Measurements from ENCODE around the gene TBC1D22A. TPM values are rescaled to one million over a fixed set of nuclear protein-coding genes. Genes with fewer than 3 reads are reported as not detected.

The TBC1D22A gene
- total RNA-seq, 2 experiments from 2014 or later, result 33.2 to 34.9 TPM

- Mint-ChIP-seq H3K36me3 (peaks cover 8% of the 10 kb centered on the region), H3K4me3 (no peak overlapping the region), H3K4me1 (ENCODE audit: low read depth) (peaks cover 15% of the 10 kb centered on the region), H3K27ac (no peak overlapping the region), H3K27me3 (no peaks in the 10 kb centered on the region), H3K9me3 (no peaks in the 10 kb centered on the region)
- DNase-seq, result no peak
- CTCF ChIA-PET, result interaction anchor here (1.0 kb wide), 1 partner anchor 217 kb away, joined by 3 read pairs; no protein-coding TSS in a partner anchor
- POLR2A ChIA-PET, result no interaction called here
- intact Hi-C loops (cut with micrococcal nuclease), result no loop called here
Measured at GRCh38 chr22:46996595-46997310, 234.3 kb downstream of the TBC1D22A start.

DNA sequence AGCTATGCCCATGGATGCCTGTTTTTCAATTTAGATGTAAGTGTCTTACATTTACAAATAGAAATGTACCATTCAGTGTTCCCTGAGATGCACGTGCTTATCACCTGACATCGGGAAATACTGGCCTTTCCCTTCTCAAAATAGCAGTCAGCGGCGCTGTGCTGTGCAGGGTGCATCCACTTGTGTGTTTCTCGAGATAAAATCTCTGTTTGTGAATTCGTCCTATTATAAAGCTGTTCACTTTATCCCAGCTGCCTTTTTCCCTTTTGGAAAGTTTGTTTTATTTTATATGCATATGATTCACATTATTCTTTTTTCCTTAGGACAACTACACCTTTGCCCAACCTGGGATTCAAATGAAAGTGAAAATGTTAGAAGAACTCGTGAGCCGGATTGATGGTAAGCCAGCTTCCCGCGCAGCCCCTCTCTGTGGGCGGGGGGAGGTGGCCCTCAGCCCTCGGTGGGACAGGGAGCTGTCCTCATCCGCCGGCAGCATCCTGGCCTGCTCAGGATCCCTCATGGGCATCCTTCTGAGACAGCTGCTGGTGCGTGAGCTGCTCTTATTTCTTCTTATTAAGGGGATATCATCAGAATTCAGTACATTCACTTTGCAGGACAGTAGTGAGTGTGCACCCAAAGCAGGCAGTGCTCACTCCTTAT, 235.0 kb downstream of the TBC1D22A start:
- ChIA-PET CTCF (interaction anchor here (1.0 kb wide), 1 partner anchor 216 kb away, joined by 3 read pairs; no protein-coding TSS in a partner anchor), POLR2A (no interaction called here)
- DNase-seq, result no peak
- Mint-ChIP-seq H3K4me1 (ENCODE audit: low read depth) (peaks cover 18% of the 10 kb centered on the region), H3K9me3 (no peaks in the 10 kb centered on the region), H3K27ac (no peak overlapping the region), H3K4me3 (no peak overlapping the region), H3K27me3 (no peaks in the 10 kb centered on the region), H3K36me3 (peaks cover 8% of the 10 kb centered on the region)
- intact Hi-C loops (cut with micrococcal nuclease), result no loop called here

- Mint-ChIP-seq H3K36me3 (peaks cover 8% of the 10 kb centered on the region), H3K27ac (no peak overlapping the region), H3K4me3 (no peak overlapping the region), H3K4me1 (ENCODE audit: low read depth) (peaks cover 18% of the 10 kb centered on the region), H3K27me3 (no peaks in the 10 kb centered on the region), H3K9me3 (no peaks in the 10 kb centered on the region)
- intact Hi-C loops (cut with micrococcal nuclease), result no loop called here
- DNase-seq, result no peak
- POLR2A ChIA-PET, result no interaction called here
- CTCF ChIA-PET, result no interaction called here
Measured at GRCh38 chr22:46998331-46998730, 235.9 kb downstream of the TBC1D22A start.

- Mint-ChIP-seq H3K27me3 (no peaks in the 10 kb centered on the region), H3K36me3 (peaks cover 8% of the 10 kb centered on the region), H3K4me1 (ENCODE audit: low read depth) (peaks cover 18% of the 10 kb centered on the region), H3K4me3 (no peak overlapping the region), H3K9me3 (no peaks in the 10 kb centered on the region), H3K27ac (peak overlapping the region; percentile 57)
- intact Hi-C loops (cut with micrococcal nuclease), result loop anchor here (2.0 to 10.0 kb wide), 2 partner anchors 23 to 95 kb away; no protein-coding TSS in a partner anchor
- CTCF ChIA-PET, result interaction anchor here (0.8 kb wide), 1 partner anchor 86 kb away, joined by 4 read pairs; no protein-coding TSS in a partner anchor
- POLR2A ChIA-PET, result no interaction called here
- DNase-seq, result peak; percentile 22
Measured at GRCh38 chr22:47000256-47000655, 237.8 kb downstream of the TBC1D22A start.

DNA sequence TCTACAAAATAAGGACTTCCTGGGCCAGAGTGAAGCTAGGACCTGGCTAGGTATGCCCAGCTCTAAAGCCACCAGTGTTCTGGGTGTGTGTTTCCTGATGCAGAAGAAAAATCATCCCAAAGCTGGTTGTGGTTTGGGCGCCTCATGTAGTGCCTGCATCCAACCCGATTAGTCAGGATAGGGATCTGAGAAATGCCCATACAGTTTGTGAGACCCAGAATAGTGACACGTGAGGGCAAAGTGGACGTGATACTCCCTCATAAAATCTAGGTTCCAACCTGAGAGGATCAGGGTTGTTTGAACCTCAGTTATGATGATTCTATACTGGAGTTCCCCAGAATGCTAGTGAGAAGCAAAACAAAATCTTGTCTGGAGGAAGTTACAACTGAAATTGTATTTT, 238.4 kb downstream of the TBC1D22A start:
- peaks cover 8% of the 10 kb centered on the region for H3K36me3 Mint-ChIP-seq
- H3K4me3 Mint-ChIP-seq, result no peak overlapping the region
- no peak for DNase-seq
- ChIA-PET POLR2A (no interaction called here), CTCF (interaction anchor here (0.8 kb wide), 1 partner anchor 86 kb away, joined by 4 read pairs; no protein-coding TSS in a partner anchor)
- H3K9me3 Mint-ChIP-seq, result no peaks in the 10 kb centered on the region
- intact Hi-C loops (cut with micrococcal nuclease), result loop anchor here (2.0 to 10.0 kb wide), 2 partner anchors 22 to 94 kb away; no protein-coding TSS in a partner anchor
- peak overlapping the region; percentile 29 for H3K27ac Mint-ChIP-seq
- H3K4me1 Mint-ChIP-seq (ENCODE audit: low read depth), result peaks cover 18% of the 10 kb centered on the region
- H3K27me3 Mint-ChIP-seq, result no peaks in the 10 kb centered on the region

DNA sequence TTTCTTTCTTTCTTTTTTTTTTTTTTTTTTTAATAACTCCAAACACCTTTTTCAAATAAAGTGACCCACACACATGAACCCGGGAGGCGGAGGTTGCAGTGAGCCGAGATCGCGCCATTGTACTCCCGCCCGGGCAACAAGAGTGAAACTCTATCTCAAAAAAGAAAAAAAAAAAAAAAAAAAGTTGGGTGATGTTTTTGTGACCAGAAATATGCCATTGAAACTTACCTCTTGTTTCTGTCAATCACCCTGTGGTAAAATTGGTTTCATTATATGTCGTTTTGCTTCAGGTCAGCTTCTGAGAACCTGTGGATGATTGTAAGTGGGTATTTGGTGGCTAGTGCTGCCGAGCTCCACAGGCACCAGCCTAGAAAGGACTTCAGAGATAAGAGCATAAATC, 238.8 kb downstream of the TBC1D22A start:
- no peaks in the 10 kb centered on the region for H3K27me3 Mint-ChIP-seq
- peaks cover 8% of the 10 kb centered on the region for H3K36me3 Mint-ChIP-seq
- H3K4me1 Mint-ChIP-seq (ENCODE audit: low read depth), result peaks cover 18% of the 10 kb centered on the region
- CTCF ChIA-PET, result interaction anchor here (0.8 kb wide), 1 partner anchor 85 kb away, joined by 4 read pairs; no protein-coding TSS in a partner anchor
- peak; percentile 21 for DNase-seq
- H3K9me3 Mint-ChIP-seq, result no peaks in the 10 kb centered on the region
- H3K27ac Mint-ChIP-seq, result no peak overlapping the region
- POLR2A ChIA-PET, result no interaction called here
- intact Hi-C loops (cut with micrococcal nuclease), result loop anchor here (2.0 to 10.0 kb wide), 2 partner anchors 22 to 94 kb away; no protein-coding TSS in a partner anchor
- no peak overlapping the region for H3K4me3 Mint-ChIP-seq

- Mint-ChIP-seq H3K4me3 (no peak overlapping the region), H3K27ac (no peak overlapping the region), H3K36me3 (peaks cover 13% of the 10 kb centered on the region), H3K27me3 (no peaks in the 10 kb centered on the region), H3K4me1 (ENCODE audit: low read depth) (peaks cover 18% of the 10 kb centered on the region), H3K9me3 (no peaks in the 10 kb centered on the region)
- no peak for DNase-seq
- intact Hi-C loops (cut with micrococcal nuclease), result loop anchor here (10.0 kb wide), 1 partner anchor 92 kb away; no protein-coding TSS in a partner anchor
- ChIA-PET CTCF (no interaction called here), POLR2A (no interaction called here)
Measured at GRCh38 chr22:47002692-47003091, 240.2 kb downstream of the TBC1D22A start.

DNA sequence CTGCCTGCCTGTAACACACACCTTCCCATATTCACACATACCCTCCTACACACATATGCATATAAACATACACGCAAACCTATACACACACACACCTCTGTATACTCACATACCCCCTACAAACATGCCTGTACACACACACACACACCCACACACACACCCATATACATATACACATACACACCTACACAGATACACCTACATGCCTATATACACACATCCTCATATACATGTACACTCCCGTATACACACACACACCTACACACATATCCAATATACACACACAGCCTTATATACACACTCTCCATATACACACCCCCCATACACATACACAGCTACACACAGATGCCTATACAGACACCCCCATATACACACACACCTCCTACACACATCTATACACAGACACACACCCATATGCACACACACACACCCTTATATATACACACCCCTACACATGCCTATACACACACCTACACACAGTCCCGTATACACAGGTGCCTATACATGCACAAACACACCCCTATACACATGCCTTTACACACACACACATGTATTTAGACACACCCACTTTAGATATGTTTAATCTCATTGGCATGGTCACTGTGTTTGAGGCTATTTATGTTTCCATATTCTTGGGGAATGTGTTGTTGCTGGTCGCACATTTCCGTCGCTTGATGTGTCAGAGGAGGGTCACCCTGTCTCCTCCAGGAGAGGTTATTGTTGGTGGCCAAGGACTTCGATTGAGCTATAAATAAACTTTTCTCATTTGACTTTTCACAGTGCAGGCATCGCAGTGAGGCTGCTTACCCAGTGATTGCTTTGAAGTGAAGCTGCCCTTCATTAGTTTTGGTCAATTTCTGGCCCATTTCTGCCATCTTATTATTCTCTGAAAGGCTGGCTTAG, 243.3 kb downstream of the TBC1D22A start:
- Mint-ChIP-seq H3K27ac (no peak overlapping the region), H3K9me3 (no peaks in the 10 kb centered on the region), H3K4me1 (ENCODE audit: low read depth) (peaks cover 5% of the 10 kb centered on the region), H3K4me3 (no peak overlapping the region), H3K36me3 (peaks cover 7% of the 10 kb centered on the region), H3K27me3 (no peaks in the 10 kb centered on the region)
- intact Hi-C loops (cut with micrococcal nuclease), result loop anchor here (10.0 kb wide), 1 partner anchor 89 kb away; no protein-coding TSS in a partner anchor
- ChIA-PET POLR2A (interaction anchor here (0.5 kb wide), 1 partner anchor 283 kb away, joined by 4 read pairs; no protein-coding TSS in a partner anchor), CTCF (no interaction called here)
- no peak for DNase-seq

GRCh38 chr22:47006433-47006832, 244.0 kb downstream of the TBC1D22A start:
- Mint-ChIP-seq H3K27me3 (no peaks in the 10 kb centered on the region), H3K27ac (no peak overlapping the region), H3K36me3 (peaks cover 7% of the 10 kb centered on the region), H3K4me1 (ENCODE audit: low read depth) (peaks cover 2% of the 10 kb centered on the region), H3K4me3 (no peak overlapping the region), H3K9me3 (no peaks in the 10 kb centered on the region)
- ChIA-PET POLR2A (no interaction called here), CTCF (no interaction called here)
- no peak for DNase-seq
- intact Hi-C loops (cut with micrococcal nuclease), result loop anchor here (10.0 kb wide), 1 partner anchor 88 kb away; no protein-coding TSS in a partner anchor

DNA sequence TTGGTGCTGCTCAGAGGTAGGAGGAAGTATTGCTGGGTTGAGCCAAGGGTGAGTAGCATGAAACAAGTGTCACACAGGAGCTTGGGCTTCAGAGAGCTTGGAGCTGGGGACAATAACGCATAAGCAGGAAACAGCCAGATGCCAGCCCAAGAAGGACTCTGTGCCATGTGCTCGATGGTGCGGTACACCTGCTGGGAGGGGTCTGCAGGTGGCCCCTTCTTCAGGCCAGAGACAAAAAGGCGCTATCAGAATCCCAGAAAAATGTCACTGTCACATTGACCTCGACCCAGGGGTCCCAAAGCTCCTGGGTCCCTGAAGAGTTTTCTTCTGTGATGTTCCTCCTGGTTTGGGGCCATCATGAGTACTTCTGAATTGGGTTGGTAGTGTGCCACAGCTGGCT, 244.4 kb downstream of the TBC1D22A start:
- Mint-ChIP-seq H3K4me3 (no peak overlapping the region), H3K4me1 (ENCODE audit: low read depth) (peaks cover 2% of the 10 kb centered on the region), H3K9me3 (no peaks in the 10 kb centered on the region), H3K27me3 (no peaks in the 10 kb centered on the region), H3K36me3 (peaks cover 7% of the 10 kb centered on the region), H3K27ac (no peak overlapping the region)
- DNase-seq, result no peak
- ChIA-PET POLR2A (no interaction called here), CTCF (no interaction called here)
- intact Hi-C loops (cut with micrococcal nuclease), result loop anchor here (10.0 kb wide), 1 partner anchor 88 kb away; no protein-coding TSS in a partner anchor

DNA sequence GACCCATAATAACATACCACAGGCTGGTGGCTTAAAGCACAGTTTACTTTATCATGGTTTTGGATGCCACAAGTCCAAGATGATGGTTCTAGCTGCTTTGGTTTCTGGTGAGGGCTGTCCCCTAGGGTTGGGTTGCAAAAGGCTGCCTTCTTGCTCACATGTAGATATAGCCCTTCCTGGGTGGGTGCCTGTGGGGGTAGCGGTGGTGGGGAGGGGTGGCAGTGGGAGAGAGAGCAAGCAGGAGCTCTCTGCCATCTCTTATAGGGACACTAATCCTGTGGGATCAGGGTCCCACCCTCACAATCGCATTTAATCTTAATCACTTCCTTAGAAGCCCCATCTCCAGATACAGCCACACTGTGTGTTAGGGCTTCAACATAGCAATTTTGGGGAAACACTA, 245.0 kb downstream of the TBC1D22A start:
- Mint-ChIP-seq H3K4me1 (ENCODE audit: low read depth) (no peaks in the 10 kb centered on the region), H3K36me3 (peaks cover 7% of the 10 kb centered on the region), H3K4me3 (no peak overlapping the region), H3K27ac (no peak overlapping the region), H3K27me3 (no peaks in the 10 kb centered on the region), H3K9me3 (no peaks in the 10 kb centered on the region)
- ChIA-PET CTCF (no interaction called here), POLR2A (no interaction called here)
- intact Hi-C loops (cut with micrococcal nuclease), result loop anchor here (10.0 kb wide), 1 partner anchor 87 kb away; no protein-coding TSS in a partner anchor
- DNase-seq, result no peak
